NCI-H146 treated with DMSO at 0.1 percent for 48 hours (cell line): ENCODE results near the gene ERCC2.

ENCODE experiments used
- DNase-seq: peaks from one replicate; lab custom pipeline; 2025; ENCODE audit not compliant: unreplicated experiment; lab: John Stamatoyannopoulos, UW

Gene ERCC2

GRCh38 chr19:45402298-45403061 is 32.1 kb upstream of the ERCC2 start:
- DNase-seq, result no peak

- DNase-seq, result no peak
Observed at GRCh38 chr19:45401815-45402214, 31.4 kb upstream of the ERCC2 start.

GRCh38 chr19:45400192-45400591 is 29.8 kb upstream of the ERCC2 start:
- no peak for DNase-seq

GRCh38 chr19:45395821-45396617 is 25.6 kb upstream of the ERCC2 start:
- DNase-seq, result no peak

GRCh38 chr19:45391871-45392665 is 21.7 kb upstream of the ERCC2 start:
- DNase-seq, result no peak

- DNase-seq, result no peak
Observed at GRCh38 chr19:45391346-45391745, 21.0 kb upstream of the ERCC2 start.

- DNase-seq, result no peak
Observed at GRCh38 chr19:45385392-45386221, 15.2 kb upstream of the ERCC2 start.

GRCh38 chr19:45382426-45382825 is 12.1 kb upstream of the ERCC2 start:
- no peak for DNase-seq

- DNase-seq, result no peak
Observed at GRCh38 chr19:45380107-45380506, 9.7 kb upstream of the ERCC2 start.

GRCh38 chr19:45376045-45376724 is 5.8 kb upstream of the ERCC2 start:
- no peak for DNase-seq

- no peak for DNase-seq
Observed at GRCh38 chr19:45368737-45369340, 1.5 kb downstream of the ERCC2 start.

- no peak for DNase-seq
Observed at GRCh38 chr19:45368127-45368526, 2.2 kb downstream of the ERCC2 start.

- no peak for DNase-seq
Observed at GRCh38 chr19:45364696-45365095, 5.7 kb downstream of the ERCC2 start.

GRCh38 chr19:45363861-45364459 is 6.4 kb downstream of the ERCC2 start:
- no peak for DNase-seq

- no peak for DNase-seq
Observed at GRCh38 chr19:45362291-45362690, 8.1 kb downstream of the ERCC2 start.

- no peak for DNase-seq
Observed at GRCh38 chr19:45361608-45362007, 8.8 kb downstream of the ERCC2 start.

GRCh38 chr19:45358213-45358792 is 12.1 kb downstream of the ERCC2 start:
- DNase-seq, result no peak

- no peak for DNase-seq
Observed at GRCh38 chr19:45357445-45357783, 13.0 kb downstream of the ERCC2 start.
